ENCODE data around the gene HOXC11.
A peak's percentile ranks its signal among the peaks of the same experiment; 100 is the strongest.

Gene HOXC11

DNA sequence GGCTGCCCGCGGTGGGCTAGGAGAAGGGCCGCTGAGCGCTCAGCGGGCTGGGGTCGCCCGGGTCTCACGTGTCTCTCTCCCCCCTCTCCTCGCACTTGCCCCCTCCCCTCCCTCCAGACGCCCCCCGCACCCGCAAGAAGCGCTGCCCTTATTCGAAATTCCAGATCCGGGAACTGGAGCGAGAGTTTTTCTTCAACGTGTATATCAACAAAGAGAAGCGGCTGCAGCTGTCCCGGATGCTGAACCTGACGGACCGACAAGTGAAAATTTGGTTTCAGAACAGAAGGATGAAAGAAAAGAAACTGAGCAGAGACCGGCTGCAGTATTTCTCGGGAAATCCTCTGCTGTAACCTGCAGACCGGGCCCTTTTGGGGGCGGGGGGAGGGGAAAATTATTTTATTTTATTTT lies 2.1 kb downstream of the HOXC11 start:
- no peak for DNase-seq

DNA sequence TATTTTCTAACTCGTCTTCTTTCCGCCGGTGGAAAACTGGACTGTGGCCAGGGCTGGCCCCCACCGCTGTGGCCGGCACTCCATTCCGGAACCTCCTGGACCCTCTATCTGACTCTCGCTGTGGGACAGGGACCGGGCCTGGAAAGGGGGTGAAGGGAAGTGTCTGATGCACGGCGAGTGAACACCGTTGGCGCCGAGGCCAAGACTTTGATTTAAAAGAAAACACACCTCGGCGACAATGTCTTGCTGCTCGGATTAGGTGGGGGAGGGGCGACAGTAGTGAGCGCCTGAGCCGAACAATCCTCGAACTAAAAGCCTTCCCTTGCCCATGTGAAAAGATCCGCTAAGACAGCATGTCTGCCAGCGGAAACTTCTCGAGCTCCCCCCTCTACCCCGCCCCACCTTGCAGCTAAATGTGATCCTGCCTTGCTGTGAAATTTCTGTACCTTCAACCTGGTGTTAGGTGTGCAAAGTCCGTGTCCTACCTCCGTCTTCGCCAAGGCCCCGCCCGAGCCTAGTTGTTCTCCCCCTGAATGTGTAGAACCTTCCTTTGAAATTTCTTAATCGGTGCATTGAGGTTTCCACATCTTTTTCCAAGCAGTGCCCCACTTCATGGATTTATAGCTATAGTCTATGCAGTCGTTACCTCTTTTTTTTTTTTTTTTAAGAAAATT lies 2.7 kb downstream of the HOXC11 start:
- no peak for DNase-seq

DNA sequence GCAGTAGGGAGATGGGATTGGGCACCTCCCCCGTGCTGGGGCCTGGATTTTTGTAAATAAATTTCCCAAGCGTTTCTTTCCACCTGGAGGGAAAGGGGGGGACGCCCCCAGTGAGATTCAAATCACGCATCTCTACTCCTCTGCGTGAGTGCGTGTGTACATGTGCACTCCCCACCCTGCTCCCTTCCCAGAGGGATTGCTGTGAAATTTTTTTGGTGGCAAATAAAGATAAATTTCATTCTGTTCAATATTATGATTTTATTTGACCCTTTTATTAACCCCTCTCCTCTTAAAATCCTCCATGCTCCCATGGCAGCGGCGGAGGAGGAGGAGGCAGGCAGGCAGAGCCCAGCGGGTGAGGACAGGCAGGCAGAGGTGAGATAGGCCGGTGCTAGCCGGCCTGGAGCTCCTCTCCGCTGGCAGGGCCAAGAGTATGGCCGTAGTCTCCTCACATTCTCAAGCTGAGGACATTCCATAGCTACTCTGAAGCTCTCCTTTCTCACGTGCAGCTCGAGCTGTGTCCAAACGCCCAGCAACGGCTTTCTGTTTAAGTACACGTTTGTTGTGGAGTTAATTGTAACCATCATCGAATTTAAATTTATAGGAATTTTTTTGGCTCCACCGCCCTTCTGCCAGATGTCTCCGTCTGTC lies 3.4 kb downstream of the HOXC11 start:
- DNase-seq, result peak; percentile 53

DNA sequence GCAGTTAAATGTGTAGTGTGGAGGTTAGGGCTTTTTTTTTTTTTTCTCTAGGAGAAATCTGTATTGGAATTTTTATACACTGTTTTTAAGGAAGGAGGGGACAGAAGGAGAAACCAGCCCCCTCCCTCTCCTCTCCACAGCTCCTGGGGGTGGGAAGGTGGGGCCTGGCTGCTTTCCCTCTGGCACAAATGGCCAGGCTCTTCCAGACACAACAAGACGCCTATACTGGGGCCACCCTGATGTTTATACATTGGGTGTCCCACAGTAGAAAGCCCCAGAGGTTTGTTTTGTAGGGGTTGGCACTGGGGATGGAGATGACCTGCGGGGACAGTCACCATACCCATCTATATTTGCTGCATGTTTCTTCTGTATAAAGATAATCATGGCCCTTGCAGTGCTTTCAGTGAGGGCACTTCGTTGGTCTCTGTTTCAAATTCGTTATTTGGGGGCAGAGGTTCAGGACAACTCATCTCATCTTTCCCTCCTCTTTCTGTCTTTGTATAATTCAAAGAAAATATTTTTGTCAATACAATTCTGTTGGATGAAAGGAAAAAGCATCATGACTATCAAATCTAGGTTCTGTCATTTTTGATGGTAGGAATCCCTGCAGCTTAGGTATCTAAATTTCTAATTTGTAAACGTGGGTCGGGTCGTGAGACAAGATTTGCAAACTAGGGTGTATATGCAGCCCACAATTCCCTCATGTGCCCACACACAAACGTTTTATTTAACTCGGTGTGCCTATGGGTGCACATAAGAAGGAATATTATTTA lies 4.1 kb downstream of the HOXC11 start:
- DNase-seq, result no peak

DNA sequence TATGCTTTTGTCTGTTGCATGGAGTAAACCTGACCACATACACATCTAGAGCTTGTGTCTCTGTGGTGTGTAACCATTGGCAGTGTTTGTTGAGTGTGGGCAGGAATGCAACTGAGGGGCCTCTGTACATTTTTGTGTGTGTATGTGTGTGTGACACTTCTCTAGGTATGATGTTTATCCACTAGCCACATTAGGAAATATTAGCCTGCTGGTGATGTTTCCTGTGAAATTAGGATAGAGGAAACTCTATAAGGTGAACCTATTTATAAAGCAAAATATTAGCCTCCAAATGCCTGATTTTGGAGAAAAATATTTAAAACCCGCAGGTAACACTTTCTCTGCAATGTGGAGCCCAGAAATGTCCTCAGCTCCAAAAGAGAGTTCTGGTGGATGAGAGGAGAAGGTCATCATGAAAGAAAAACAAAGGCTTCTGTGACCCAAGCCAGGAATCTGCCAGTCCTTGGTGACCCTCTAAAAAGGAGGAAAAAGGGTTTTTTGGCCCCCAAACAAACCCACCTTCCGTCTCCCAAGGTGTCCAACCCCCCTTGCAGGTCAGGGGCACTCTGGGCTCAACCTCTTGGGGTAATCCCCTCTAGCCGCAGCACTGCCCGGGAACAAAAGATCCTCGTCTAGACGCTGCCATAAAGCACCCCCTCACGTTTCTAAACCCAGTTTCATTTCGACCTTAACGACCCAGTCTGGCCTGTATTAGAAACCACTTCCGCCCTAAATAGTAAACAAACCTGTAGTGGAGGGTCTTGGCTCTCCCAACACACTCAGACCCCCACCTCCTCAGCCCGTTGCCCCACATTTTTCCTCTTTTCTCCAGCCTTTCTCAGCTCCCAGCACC lies 4.9 kb downstream of the HOXC11 start:
- no peak for DNase-seq

DNA sequence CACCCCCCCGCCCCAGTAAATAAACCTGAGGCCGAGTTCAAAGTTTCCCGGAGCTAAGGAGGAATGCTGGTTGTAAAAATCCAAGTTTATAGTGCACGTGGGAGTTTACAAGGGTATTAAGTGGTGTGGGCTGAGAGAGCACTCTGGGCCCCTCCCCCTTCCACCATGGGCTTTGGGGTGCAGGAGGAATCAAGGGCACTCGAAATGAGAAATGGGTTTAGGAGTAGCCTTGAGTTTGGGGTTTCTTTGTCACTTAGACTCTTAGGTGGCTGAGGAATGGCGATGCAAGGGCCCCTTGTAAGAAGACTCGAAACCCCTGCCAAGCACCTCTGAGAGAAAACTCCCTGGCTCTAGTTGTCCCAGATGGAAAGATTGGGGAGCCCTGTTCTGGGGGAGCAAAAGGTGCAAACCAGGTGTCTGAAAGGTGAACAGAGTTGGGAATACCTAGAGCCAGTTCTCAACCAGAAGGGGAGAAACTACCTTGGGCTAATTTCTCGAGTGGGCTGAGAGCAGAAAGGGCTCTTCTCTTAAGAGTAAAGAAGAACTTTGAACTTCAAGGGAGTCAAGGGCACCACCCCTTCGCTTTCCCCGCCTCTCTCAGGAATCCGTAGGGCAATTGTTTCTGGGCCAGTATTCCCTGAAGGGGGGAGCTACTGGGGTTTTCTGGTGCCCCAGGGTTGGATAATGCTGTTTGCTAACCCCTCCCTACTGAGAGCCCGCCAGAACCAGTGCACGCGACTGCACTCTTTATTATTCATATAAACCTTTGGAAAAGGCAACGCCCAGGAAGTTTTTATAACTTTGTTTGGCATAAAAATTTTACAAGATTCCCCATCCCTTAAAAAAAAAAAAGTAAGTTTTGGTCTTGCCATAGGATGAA lies 5.8 kb downstream of the HOXC11 start:
- no peak for DNase-seq

DNA sequence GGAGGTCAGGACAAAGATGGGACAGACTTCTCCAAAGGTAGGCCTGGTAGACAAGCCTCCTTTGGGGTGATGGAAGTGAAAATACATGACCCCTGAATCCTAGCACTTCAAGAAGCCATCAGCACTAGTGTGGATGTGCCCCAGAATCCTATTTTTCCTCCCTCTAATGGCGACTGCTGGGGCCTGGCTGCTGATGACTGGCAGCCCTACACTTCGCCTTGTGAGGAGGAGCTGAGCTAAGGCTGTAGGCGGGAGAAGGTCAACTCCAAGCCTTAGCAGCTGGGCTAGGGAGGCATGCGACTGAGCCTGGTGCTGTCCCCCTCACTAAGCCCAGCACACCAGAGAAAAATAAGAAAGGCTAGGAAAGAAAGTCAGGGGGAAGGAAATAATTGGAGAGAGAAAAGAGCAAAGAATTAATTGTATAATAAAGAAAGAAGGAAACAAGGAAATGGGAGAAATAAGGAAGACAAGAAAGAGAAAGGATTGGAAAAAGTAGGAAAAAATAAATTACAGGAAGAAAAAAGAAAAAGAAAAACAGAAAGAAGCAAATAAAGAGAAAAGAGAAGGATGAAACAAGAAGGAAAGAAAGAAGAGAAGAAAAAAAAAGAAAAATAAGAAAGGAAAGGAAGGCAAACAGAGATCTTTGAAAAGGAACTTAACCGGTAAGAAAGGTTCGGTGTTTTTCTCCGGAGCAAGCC lies 7.3 kb downstream of the HOXC11 start:
- DNase-seq, result no peak

DNA sequence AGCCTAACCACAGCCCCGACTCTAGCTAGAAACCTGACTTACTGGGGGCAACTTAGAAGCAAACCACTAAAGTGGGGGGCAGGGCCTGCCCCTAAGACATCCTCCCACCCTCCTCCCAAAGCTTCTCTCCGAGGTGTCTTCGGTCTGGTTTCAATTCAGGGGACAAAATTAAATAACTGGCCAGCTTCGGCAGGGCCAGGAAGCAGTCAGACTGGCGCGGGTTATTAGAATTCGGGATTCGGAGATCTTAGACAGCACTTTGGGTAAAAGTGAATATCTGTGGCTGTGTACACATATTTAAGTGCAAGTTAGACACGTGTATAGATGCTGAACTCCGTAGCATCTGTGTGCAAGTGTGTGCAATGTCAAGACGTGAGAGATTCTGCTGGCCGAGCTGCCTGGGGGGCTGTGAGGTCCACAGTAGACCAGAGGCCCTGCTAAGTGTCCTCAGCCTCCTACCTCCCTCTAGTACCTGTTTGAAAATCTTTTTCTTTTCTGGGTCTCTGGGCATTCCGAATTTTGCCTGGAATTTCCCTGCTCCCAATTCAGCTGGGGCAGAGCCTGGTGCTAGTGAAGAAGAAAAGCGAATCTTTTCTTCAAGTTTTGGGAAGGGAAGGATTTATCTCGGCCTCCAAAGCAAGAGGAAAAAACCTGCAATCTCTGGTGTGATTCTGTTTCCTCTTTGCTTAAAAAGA lies 8.0 kb downstream of the HOXC11 start:
- DNase-seq, result no peak

DNA sequence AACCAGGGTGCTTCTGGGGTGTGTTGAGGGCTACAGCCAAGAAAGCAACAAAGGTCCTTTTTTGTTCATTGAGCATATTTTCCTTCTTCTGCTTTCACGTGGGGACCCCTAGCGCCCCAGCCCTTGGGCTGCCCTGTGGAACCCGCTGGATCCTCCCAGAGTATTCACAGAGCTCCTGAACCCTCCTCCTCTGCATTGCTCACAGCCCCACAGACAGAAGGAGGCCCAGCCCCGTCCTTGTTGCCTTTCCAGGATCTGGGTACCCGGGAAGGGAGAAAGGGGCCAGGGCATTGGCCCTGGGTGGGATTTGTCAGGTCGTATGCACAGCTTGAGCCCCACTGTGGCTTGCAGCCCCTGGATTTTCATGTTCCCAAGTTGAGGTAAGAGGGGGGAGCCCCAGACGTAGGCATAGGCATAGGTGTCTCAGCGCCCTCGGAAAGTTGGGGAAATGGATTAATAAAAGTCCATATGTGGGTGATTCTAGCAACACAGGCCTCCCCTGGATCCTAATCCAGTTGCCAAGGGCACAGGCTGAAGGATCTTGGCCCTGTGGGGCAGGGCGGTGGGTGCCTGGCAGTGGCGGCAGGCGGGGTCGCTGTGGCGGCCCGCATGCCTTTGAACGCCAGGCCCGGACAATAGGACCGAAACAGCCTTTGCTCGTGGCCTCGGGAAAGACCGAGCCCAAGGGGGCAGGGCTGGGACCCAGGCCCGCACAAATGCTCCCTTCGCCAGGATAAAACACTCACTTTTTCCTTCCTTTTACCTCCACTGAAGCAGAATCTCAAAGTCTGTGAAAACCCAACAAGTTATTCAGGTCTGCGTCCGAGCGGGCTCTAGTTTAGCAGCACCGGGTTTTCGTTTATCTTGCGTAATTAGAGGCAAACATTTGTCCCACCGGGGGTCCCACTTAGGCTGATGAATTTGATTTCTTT lies 9.0 kb downstream of the HOXC11 start:
- DNase-seq, result no peak

DNA sequence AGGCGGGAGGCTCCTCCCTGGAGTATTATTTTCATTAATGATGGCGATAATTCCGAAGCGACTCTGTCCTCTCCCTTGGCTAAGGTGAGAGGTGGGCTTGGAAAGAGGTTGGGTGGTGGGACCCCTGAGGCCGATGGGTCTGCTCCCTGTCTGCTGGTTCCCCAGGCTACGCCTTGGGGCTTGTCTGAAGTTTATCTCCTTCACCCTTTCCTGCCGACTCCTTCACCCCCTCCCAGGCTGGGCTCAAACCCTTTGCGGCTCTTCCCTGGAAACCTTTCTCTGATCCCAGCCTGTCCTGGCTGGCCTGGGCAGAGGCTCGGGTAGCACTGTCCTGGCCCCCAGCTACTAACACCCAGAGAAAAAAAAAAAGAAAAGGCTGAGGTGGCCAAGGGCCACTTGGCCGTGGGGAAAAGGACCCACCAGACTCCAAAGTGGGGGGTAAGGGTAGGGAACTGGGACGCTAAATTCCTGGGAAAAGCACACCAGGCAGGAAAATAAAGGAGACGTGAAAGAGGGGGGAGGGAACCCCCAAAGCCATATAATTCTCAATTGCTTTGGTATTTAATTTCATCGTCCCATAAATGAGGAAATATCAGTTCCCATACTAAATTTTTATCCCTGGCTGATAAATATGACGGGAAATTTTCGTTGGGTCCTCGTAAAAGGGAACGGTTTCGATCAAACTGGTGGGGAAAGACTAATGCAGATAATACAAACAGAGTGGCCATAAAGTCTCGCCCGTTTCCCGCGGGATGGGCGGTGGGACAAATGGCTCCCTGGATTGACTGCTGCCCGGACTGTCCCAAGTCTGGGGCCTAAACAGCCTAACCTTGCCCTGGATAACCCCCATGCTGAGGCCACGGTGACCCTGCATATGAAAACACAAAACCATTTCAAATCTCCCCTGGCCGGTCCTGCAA lies 10.0 kb downstream of the HOXC11 start:
- no peak for DNase-seq

DNA sequence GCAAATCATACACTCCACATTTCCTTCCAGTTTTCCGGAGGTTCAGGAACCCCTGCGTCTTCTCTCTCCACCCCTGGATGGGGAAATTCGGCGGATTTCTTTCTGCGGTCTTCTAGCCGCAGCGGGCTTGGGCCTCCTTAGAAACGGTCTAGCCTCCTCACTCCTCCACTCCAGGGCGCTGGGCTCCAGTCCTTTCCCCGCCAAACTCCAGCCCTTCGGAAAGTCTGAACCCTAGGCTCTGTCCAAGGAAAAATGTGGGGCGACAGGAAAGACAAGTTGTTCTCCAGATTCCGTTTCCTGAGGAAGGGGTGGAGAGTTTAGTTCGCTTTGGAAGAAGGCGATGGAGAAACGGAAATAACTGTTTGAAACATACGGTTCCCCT lies 10.6 kb downstream of the HOXC11 start:
- no peak for DNase-seq

DNA sequence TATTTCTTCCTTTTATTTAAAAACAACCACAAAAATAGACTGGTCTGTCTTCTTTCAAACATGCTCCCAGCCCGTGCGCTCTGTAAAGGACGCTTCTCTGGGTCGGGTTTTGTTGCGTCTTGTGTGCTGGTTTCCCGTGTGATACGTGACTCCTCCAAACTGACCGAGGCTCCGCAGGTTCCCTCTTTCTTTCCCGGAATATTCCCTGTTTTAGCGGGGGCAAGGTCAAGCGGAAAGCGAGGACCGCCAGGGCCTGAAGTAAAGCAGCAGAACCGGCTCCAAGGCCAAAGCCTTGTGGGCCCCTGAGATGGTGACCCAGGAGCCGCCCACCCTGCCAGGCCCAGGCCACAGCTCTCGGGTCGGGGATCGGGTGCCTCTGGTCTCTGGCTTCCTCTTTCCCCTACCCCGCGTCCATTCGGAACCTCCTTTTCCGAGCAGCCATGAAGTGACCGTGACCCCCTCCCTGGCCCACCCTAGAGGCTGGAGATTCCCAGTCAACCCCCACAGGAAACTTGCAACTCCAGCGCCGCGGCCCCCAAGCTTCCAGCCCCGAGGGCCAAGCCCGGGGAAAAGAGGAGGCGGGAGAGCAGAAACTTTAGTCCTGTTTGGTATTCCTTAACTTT lies 11.1 kb downstream of the HOXC11 start:
- DNase-seq, result no peak

DNA sequence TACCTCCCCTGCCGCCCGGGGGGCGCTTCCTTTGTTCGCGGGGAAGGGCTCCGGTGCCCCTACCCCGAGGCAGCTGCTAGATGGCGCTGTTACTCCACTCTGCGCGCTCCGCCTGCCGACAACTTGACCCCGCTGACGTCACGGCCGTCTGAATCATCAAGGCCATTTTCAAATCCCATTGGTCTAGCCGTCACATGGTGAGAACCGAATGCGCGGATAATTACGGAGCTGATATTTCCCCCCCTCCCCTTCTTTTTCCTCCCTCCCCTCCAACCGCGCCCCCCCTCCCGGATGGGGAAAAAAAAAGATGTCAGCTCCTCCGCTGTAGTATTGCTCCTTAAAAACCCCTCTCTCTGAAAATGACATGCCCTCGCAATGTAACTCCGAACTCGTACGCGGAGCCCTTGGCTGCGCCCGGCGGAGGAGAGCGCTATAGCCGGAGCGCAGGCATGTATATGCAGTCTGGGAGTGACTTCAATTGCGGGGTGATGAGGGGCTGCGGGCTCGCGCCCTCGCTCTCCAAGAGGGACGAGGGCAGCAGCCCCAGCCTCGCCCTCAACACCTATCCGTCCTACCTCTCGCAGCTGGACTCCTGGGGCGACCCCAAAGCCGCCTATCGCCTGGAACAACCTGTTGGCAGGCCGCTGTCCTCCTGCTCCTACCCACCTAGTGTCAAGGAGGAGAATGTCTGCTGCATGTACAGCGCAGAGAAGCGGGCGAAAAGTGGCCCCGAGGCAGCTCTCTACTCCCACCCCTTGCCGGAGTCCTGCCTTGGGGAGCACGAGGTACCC lies 12.2 kb downstream of the HOXC11 start, which contains the start of gene HOXC10:
Gene HOXC10, plus strand, starts transcription at position 246 of the 791 bp plus-strand sequence. Its CDS starts 114 bp downstream, at position 360.
- DNase-seq, result peak; percentile 92

DNA sequence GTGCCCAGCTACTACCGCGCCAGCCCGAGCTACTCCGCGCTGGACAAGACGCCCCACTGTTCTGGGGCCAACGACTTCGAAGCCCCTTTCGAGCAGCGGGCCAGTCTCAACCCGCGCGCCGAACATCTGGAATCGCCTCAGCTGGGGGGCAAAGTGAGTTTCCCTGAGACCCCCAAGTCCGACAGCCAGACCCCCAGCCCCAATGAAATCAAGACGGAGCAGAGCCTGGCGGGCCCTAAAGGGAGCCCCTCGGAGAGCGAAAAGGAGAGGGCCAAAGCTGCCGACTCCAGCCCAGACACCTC lies 12.7 kb downstream of the HOXC11 start:
- no peak for DNase-seq

DNA sequence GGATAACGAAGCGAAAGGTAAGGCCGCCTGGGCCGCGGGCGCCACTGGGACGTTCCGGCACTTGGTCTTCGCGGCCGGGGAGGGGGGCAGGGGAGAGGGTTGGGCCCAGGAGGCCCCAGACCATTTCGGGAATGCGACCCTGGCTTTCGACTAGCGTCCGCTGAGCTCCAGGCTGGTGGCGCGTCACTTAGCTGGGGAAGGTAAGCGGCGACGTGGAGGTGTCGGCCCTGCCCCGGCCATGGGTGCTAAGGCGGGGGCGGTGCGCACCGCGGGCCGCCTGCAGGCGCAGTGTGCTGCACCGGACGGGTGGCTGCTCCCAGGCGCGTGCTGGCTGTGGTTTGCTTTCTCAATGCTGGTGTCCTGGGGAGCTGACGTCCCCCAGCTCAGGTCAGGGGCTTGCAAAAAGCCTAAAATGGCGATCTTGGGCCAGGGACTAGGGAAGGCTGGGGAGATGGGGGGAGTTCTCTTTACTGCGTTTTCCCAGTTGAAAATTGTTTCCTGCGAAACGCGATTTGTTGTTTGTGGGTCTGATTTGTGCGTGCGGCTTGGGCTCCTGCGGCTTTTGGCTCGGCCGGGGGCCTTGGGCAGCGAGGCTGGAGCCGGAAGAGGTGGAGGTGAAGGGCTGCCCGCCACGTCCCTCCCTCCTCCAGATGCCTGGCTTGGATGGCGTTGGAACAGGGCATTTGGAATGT lies 13.2 kb downstream of the HOXC11 start:
- no peak for DNase-seq

DNA sequence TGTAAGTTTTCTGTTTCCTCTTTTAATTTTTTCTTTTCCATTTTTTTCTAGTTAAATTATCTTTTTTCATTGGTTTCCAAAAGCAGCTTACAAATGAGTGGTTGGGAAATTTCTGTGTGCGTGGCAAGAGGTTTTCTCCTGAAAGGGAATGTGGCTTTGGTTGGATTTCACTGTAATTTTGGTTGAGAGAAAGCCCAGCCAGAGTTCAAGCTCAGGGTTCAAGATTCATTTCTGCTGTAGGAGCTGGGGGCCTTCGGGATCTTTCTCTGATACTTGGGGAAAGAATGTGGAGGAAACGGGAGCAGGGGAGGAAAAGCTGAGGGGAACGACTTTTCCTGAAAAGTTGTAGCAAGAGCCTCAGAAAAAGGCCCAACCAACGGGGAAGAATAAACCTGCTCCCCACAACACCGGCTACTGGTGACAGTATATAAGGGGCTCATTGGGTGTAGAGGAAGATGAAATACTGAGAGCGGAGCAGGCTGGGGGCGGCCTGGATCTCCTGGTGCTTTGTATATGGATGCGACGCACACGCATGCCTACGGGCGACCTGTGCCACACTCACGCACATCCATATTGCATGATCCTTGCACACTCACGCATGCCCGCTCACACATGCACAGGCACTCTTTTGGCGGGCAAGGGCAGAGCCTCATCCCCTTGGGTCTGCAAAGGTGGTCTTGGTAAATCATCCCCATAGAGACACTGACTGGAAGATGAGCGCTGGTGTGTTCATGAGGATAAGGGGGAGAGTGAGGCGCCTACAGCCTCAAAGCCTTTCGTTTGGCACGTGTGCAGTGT lies 14.0 kb downstream of the HOXC11 start:
- DNase-seq, result no peak
